CD14-positive monocyte (primary cell): ENCODE measurements around the gene RELN. TPM values are rescaled to one million over a fixed set of nuclear protein-coding genes. Genes with fewer than 3 reads are reported as not detected.

Experiments
- DNase-seq, 3 donors: peaks; one replicate each; pipeline ENCODE4 v3.0.0-alpha.2; 2011 to 2022
- H2AFZ ChIP-seq: 2 replicates; pipeline ENCODE4 v1.6.0; 2012; ENCODE audit warnings: mild to moderate bottlenecking, low read depth, low read length, inconsistent platforms; ENCODE audit not compliant: insufficient read depth, poor library complexity, severe bottlenecking
- H3K27ac ChIP-seq, 2 donors: 1 replicate in 1 of 2; 2 replicates in 1 of 2; pipeline ENCODE4 v1.5.1; 2012 to 2013; ENCODE audit warnings: low read length in 2 of 2, control low read depth in 1 of 2, inconsistent platforms in 1 of 2, low read depth in 1 of 2, mild to moderate bottlenecking in 1 of 2
- H3K27me3 ChIP-seq, 2 donors: one replicate each; pipeline versions ENCODE4 v1.6.0 to v1.6.1; 2011 to 2013; ENCODE audit warnings: low read length in 2 of 2; ENCODE audit not compliant: control insufficient read depth in 2 of 2, insufficient read depth in 2 of 2
- H3K36me3 ChIP-seq, 2 donors: replicated peaks in 1 of 2; 1 replicate in 1 of 2; 2 replicates in 1 of 2; pipeline versions ENCODE4 v1.5.1 to v1.6.1; 2012 to 2013; ENCODE audit warnings: low read length in 2 of 2, control low read depth in 1 of 2, inconsistent platforms in 1 of 2, mild to moderate bottlenecking in 1 of 2; ENCODE audit not compliant: insufficient read depth in 2 of 2, control insufficient read depth in 1 of 2
- H3K4me1 ChIP-seq, 2 donors: 1 replicate in 1 of 2; 2 replicates in 1 of 2; pipeline versions ENCODE4 v1.5.1 to v1.6.1; 2012 to 2013; ENCODE audit warnings: low read length in 2 of 2, control low read depth in 1 of 2, inconsistent platforms in 1 of 2, mild to moderate bottlenecking in 1 of 2, moderate library complexity in 1 of 2; ENCODE audit not compliant: insufficient read depth in 2 of 2, control insufficient read depth in 1 of 2
- H3K4me2 ChIP-seq: replicated peaks from 2 replicates; pipeline ENCODE3; 2012; ENCODE audit warnings: low read length, moderate library complexity, mild to moderate bottlenecking; ENCODE audit not compliant: poor library complexity, severe bottlenecking; ENCODE audit errors: extremely low read depth
- H3K4me3 ChIP-seq, 3 experiments: fragments of 200-600 bp in 1 of 3; sonication (generic) in 1 of 3; replicated peaks in 1 of 3; 1 replicate in 2 of 3; 2 replicates in 1 of 3; pipeline ENCODE4 v1.5.1; 2011 to 2013; ENCODE audit warnings: low read length in 3 of 3, mild to moderate bottlenecking in 3 of 3, control low read depth in 2 of 3, low read depth in 2 of 3, inconsistent platforms in 1 of 3, moderate library complexity in 1 of 3
- H3K79me2 ChIP-seq: 2 replicates; pipeline ENCODE4 v1.6.0; 2012; ENCODE audit warnings: mild to moderate bottlenecking, control low read depth, inconsistent platforms, low read length, moderate library complexity; ENCODE audit not compliant: insufficient read depth
- H3K9ac ChIP-seq: 2 replicates; pipeline ENCODE4 v1.6.0; 2017; ENCODE audit warnings: low read length, mild to moderate bottlenecking; ENCODE audit not compliant: insufficient read depth, poor library complexity, severe bottlenecking
- H3K9me3 ChIP-seq, 2 donors: replicated peaks in 1 of 2; 1 replicate in 1 of 2; 2 replicates in 1 of 2; pipeline versions ENCODE4 v1.5.1 to v1.6.1; 2012 to 2013; ENCODE audit warnings: low read length in 2 of 2, control low read depth in 1 of 2; ENCODE audit not compliant: control insufficient read depth in 1 of 2, insufficient read depth in 1 of 2
- H4K20me1 ChIP-seq: 2 replicates; pipeline ENCODE4 v1.6.0; 2012; ENCODE audit warnings: mild to moderate bottlenecking, low read length, control low read depth, moderate library complexity; ENCODE audit not compliant: insufficient read depth
- H3K27ac Mint-ChIP-seq, 7 donors: one replicate each; pipeline ENCODE4 v1.8.0; 2020; ENCODE audit warnings: mild to moderate bottlenecking in 7 of 7, mixed read lengths in 7 of 7, moderate library complexity in 6 of 7, inconsistent platforms in 2 of 7
- H3K27me3 Mint-ChIP-seq, 3 donors: one replicate each; pipeline ENCODE4 v1.8.0; 2021 to 2022; ENCODE audit warnings: low read depth in 3 of 3, mild to moderate bottlenecking in 3 of 3, mixed read lengths in 3 of 3, moderate library complexity in 3 of 3, inconsistent platforms in 1 of 3
- H3K36me3 Mint-ChIP-seq, 2 donors: one replicate each; pipeline ENCODE4 v1.8.0; 2020; ENCODE audit warnings: mixed read lengths in 2 of 2, inconsistent platforms in 1 of 2, mild to moderate bottlenecking in 1 of 2
- H3K4me1 Mint-ChIP-seq: one replicate; pipeline ENCODE4 v1.8.0; 2020; ENCODE audit warnings: mild to moderate bottlenecking, mixed read lengths
- H3K4me3 Mint-ChIP-seq, 2 donors: one replicate each; pipeline ENCODE4 v1.8.0; 2020; ENCODE audit warnings: mild to moderate bottlenecking in 2 of 2, mixed read lengths in 2 of 2, moderate library complexity in 1 of 2
- H3K9me3 Mint-ChIP-seq, 7 donors: one replicate each; pipeline ENCODE4 v1.8.0; 2020 to 2022; ENCODE audit warnings: mixed read lengths in 7 of 7, mild to moderate bottlenecking in 6 of 7, moderate library complexity in 6 of 7, inconsistent platforms in 2 of 7
- CTCF ChIP-seq: fragments of 200-600 bp; IDR thresholded peaks from one replicate; pipeline ENCODE4 v1.8.0; 2022; ENCODE audit warnings: antibody characterized with exemption, mild to moderate bottlenecking
- WGBS: methylation state at CpG from one replicate; pipeline ENCODE4 v1.1.5; 2013; ENCODE audit warnings: missing lambda C conversion rate; ENCODE audit not compliant: insufficient coverage; 5-methylcytosine and 5-hydroxymethylcytosine counted together
- intact Hi-C, 2 donors: fragments of 100-400 bp; cut with micrococcal nuclease; formaldehyde crosslinking; loops; one replicate each; pipeline versions ENCODE4 v1.15.0 to v1.15.1; 2023
- polyA plus RNA-seq, 3 donors: library from polyadenylated mRNA; depleted of rRNA in 1 of 3; unstranded in 2 of 3; stranded (reverse) in 1 of 3; fragments of 300-500 nt in 2 of 3; fragments of >200 nt in 1 of 3; fragmentation: Illumina TruSeq in 2 of 3; gene quantifications; 1 replicate in 2 of 3; 2 replicates in 1 of 3; pipeline ENCODE4 v1.2.3, GENCODE V29; 2012 to 2021

Gene RELN
- polyA plus RNA-seq, 3 donors, result not detected

- Mint-ChIP-seq H3K9me3 (peaks cover under 1 to 12% (median 3%) of the 10 kb centered on the region in 7 donors), H3K27me3 (peaks cover 57 to 72% (median 64%) of the 10 kb centered on the region in 3 donors), H3K36me3 (peaks cover 0 to 3% of the 10 kb centered on the region in 2 donors), H3K4me3 (peak within 1 kb of the TSS; percentile 73 to 92), H3K4me1 (peaks cover 13% of the 10 kb centered on the region), H3K27ac (peak within 1 kb of the TSS in 1 of 7 donors; percentile 11)
- Histone ChIP-seq H3K4me1 (peaks cover 10 to 14% of the 10 kb centered on the region in 2 donors), H3K27ac (no peak within 1 kb of the TSS), H3K36me3 (no peaks in the 10 kb centered on the region), H3K9ac (peak within 1 kb of the TSS; percentile 21), H3K27me3 (peaks cover 59 to 60% of the 10 kb centered on the region in 2 donors), H2AFZ (peak within 1 kb of the TSS; percentile 57), H4K20me1 (no peaks in the 10 kb centered on the region), H3K4me3 (peak within 1 kb of the TSS in 1 of 3 experiments; percentile 60), H3K9me3 (peaks cover 0 to 22% of the 10 kb centered on the region in 2 donors), H3K79me2 (no peaks in the 10 kb centered on the region), H3K4me2 (peak within 1 kb of the TSS; percentile 60)
- no peak for DNase-seq
- intact Hi-C loops, result no loop called here
- WGBS, result 2% methylated on average over 52 of the region's 54 CpGs
- TF ChIP-seq CTCF, result no peak
These were observed 543.4 kb downstream of the RELN start, which contains the start of gene SLC26A5 for GRCh38 chr7:103446049-103446520. TSS of gene SLC26A5 (minus strand) at chr7:103446207. CDS start at chr7:103421514, 24,693 bp downstream.

GRCh38 chr7:103445228-103446048 lies 544.0 kb downstream of the RELN start:
- Mint-ChIP-seq H3K4me1 (peaks cover 13% of the 10 kb centered on the region), H3K36me3 (peaks cover 0 to 3% of the 10 kb centered on the region in 2 donors), H3K9me3 (peaks cover 0 to 9% (median 2%) of the 10 kb centered on the region in 7 donors), H3K27me3 (peaks cover 57 to 73% (median 66%) of the 10 kb centered on the region in 3 donors), H3K27ac (peak overlapping the region in 1 of 7 donors; percentile 11), H3K4me3 (peak overlapping the region; percentile 73 to 92)
- Histone ChIP-seq H3K9ac (peak overlapping the region; percentile 21), H3K36me3 (no peaks in the 10 kb centered on the region), H3K27me3 (peaks cover 60 to 61% of the 10 kb centered on the region in 2 donors), H3K9me3 (peaks cover 0 to 22% of the 10 kb centered on the region in 2 donors), H3K4me2 (peak overlapping the region; percentile 60), H3K4me3 (peak overlapping the region in 1 of 3 experiments; percentile 60), H3K4me1 (peaks cover 10 to 14% of the 10 kb centered on the region in 2 donors), H3K27ac (no peak overlapping the region), H3K79me2 (no peaks in the 10 kb centered on the region), H4K20me1 (no peaks in the 10 kb centered on the region), H2AFZ (peak overlapping the region; percentile 57)
- WGBS, result 5% methylated on average over 42 of the region's 48 CpGs
- intact Hi-C loops, result no loop called here
- TF ChIP-seq CTCF, result no peak
- DNase-seq, result peak in 1 of 3 donors; percentile 4
